ENCODE measurements around the gene CD247.

The CD247 gene

DNA sequence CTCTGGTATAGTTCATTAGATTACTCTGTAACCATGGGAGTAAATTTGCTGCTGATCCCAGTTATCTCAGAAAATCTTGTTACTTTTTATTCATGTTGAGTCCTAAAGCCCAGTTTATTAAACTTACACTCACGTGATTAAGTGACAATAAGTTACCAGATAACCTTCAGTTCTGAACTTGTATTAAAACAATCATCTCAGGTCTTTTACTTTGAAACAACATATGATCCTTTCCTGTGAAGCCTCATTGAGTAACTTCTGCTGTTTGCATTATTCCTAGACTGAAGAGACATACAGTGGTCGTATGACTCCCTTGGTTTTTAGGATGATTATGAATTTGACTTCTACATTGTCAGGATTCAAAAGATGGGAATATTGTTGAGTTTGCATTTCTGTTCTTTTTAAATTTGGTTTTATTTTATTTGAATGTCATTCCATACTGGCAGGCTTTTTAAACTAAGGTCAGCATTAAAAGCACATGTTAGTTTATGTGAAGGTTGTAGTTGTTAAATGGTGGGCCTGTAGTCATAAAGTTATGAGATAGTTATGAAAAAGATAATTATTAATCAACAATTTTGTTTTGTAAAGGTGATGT, 117.9 kb downstream of the CD247 start:
- no peak for DNase-seq

DNA sequence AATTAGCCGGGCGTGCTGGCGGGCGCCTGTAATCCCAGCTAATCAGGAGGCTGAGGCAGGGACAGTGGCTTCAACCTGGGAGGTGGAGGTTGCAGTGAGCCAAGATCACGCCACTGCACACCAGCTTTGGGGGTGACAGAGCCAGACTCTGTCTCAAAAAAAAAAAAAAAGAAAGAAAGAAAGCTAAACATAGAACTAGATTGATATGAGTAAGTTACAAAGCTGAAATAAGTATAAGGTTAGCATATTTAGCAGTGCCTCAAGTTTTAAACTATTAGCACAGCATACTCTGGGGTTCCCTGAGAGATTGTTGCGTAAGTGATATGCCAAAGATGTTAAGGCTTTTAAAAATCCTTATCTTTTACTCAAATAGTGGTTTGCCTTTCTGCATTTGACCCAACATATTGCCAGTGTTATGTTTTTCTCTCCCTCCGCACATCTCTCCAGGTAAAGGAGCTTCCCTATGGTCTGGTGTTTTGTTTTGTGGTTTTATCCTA, 126.1 kb downstream of the CD247 start:
- no peak for DNase-seq

DNA sequence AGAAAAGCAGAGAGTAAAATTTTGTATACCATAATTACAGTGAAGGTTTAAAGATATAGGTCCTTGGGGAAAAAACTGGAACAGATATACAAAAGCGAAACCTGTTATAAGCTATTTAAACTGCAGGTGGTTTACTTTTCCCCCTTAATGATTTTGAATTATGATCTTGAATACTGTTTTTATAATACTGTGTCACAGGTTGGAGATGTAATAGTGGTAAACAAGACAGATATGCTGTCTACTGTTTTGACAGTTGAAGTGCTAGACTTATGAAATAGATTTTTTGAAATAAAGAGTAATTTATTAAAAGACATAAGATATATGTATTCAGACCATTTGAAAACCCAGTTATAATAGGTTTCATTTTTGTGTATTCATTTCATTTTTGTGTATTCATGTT, 129.4 kb downstream of the CD247 start:
- no peak for DNase-seq

DNA sequence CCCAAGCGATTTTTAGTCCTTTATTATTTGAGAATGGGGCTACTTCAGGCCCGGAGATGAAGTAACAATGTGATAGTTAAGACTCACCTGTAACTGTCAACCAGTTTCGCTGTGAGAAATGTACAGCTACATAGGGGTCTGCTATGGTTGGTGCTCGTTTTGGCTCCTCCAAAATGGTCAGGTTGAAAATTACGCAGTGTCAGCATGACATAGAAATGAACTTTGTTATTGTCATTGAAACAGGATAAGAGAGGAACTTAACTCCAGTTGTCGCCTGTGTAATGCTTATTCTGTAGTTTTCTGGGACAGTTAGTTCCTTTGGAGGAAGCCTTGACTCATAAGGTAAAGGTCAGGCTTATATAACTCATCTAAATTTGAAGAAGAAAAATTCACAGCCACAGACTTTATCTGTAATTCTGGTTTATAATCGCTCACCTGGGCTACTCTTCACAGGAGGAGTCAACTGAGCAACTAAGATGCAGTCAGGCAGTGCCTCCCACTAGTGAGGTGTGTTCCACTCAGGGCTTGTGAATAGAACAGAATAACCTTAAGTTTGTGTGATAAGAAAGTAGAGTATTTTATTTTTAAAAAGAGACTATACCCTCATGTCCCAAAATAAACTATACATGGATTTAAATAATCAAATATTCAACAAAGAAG, 130.9 kb downstream of the CD247 start:
- DNase-seq = no peak
